DMS 273 (cell line): Measurements from ENCODE around the gene TTC34.
A peak's percentile ranks its signal among the peaks of the same experiment; 100 is the strongest.

ENCODE experiments used
- DNase-seq: peaks from one replicate; lab custom pipeline; 2025; ENCODE audit not compliant: unreplicated experiment; lab: John Stamatoyannopoulos, UW

Gene TTC34

DNA sequence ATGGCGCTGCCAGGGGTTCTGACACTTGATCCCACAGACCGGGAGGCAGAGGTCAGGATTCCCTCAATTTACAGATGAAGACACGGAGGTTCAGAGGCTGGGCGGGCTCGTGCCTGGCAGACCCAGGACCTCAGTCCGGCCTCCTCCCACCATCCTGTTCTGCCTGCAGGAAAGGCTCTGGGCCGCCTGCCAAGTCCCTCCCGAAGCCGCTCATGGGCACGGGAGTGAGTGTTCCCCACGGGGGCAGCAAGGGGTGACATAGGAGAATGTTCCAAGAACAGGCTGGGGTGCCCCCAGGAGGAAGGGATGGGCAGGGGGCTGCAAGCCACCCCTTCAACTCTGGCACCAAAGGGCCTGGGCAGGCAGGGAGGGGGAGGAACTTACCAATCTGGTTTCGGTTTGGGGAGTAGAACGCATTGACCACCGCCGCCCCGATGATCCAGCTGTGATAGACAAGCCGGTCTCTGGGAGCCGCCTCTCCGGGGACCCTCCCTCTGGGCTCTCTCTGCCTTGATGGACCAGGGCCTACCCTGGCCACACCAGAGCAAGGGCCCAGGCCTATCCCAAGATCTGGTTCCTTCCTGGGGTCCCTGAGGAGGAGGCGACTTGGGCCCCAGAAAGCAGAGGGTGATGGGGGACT, 207.4 kb downstream of the TTC34 start:
- peak; percentile 61 for DNase-seq

DNA sequence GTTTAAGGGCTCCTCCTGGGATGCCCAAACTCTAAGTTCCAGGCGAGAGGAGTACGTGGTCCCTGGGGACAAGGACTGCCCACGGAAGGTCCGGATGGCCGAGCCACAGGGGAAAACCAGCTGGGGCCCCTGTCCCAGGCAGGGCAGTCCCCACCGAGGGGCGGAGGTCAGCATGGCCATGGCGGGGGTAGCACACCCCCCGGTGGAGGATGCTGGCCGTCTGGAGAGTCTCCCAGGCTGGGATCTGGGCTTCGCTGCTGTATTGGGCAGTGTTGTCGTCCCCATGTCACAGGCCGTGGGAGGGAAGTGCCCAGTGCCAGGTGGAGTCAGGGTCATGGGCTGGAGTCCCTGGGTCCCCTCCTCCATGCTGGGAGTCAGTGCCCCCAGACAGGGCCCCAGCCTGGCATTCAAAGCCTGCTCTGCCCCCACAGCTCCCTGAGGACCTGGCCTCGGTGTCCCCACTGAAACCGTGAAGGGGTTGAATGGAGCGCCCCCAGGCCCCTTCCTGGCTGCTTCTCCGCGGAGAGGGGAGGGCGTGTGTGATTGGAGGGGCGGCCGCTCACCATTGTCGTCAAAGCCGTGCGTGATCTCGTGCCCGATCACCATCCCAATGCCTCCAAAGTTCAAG, 208.1 kb downstream of the TTC34 start:
- no peak for DNase-seq

DNA sequence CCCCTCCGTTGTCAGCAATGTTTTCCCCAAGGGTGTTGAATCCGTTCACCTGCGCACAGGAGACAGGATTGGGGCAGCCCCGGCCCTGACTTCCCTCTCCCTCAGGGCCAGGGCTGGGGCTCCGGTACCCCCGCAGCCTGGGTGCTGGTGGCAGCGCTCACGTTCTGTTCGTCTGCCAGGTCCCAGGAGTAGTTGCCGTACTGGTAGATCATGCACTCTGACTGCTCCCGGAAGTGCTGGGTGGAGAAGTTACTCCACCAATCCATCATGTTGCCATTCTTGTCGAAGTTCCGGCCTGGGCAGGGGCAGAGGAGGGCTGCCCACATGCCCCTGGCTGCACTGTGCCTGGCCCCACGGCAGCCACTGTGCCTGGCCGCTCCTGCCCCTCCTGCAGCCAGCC, 208.8 kb downstream of the TTC34 start:
- no peak for DNase-seq

DNA sequence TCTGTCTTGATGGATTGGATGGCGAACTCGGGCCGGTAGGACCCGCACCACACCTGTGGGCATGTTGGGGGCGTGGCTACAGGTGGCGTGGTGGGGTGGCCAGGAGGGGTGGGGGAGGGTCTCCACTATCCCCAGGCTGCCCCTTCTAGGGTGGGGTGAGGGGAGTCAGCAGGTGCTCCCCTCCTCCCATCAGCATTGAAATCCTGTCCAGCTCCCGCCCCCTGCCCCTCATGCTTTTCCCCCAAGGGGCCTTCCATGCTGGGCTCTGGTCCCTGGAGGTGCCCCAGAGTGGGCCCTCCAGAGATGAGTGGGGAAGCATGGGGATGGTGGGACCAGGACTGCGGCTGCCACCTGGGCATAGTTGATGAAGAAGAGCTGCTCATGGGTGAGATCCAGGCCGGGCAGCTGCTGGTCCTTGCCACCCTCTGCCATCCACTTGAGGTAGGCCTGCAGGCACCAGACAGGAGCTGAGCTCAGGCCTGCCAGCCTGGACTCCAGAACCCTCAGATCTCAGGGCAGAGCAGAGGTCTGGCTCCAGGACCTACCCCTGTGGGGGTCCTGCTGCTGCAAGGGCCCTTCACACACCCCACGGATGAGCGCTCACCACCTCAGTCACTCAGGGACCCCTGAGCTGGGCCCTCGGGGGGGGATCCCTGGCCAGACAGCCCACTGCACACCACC, 209.8 kb downstream of the TTC34 start:
- DNase-seq: no peak

DNA sequence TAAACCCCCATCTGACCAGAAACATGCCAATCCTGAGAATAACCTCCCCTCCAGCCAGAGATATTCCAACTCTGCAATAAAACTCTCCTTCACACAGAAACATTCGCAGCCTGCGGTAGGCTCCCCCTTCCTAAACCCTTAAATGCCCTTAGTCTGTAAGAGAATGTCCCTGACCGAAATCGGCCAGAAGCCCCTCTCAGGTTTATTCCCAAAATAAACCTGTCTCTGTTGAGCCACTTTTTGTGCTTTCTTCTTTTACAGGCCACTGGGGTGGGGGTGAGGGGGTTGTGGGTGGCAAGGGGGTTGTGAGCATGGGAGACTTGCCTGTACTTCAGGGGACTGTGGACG, 210.3 kb downstream of the TTC34 start:
- no peak for DNase-seq

DNA sequence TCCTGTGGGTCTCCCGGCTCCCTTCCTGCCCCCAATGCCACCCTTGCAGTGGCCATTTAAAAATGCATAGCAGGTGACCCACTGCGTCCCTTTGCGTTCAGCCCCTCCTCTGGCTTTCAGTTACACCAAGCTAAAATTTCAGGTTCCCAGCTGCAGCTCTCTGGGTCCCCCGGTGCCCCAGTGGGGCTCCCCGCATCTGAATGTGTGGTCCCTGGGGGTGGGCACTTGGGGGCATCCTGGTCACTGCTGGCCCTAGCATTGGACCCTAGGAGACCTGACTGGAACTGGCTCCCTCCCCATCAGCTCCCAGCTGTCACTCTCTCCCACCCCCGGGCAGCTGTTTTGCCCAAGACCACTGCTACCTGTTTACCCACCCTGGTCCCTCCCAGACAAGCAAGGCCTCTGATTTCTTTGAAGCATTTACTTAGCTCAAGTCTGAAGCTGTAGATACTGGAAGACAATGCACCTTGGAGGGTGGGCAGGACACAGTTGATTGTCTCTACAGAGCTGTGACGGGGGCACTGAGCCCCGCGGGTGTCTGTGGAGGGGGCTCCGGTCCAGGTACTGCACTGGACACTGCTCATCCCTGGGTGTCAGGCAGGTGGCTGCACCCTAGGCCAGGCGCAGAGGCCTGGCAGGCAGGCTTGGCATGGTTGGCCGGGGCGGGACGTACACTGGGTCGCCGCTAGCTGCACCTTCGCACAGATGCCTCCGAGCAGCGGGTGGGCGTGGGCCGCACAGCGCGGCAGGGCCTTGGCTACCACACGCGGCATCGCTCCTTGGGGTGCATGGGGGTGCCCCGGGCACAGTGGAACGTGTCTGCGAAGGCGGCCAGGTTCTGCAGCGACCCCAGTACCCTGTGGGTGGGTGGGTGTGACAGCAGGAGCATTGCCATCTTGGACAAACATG, 211.0 kb downstream of the TTC34 start:
- no peak for DNase-seq

DNA sequence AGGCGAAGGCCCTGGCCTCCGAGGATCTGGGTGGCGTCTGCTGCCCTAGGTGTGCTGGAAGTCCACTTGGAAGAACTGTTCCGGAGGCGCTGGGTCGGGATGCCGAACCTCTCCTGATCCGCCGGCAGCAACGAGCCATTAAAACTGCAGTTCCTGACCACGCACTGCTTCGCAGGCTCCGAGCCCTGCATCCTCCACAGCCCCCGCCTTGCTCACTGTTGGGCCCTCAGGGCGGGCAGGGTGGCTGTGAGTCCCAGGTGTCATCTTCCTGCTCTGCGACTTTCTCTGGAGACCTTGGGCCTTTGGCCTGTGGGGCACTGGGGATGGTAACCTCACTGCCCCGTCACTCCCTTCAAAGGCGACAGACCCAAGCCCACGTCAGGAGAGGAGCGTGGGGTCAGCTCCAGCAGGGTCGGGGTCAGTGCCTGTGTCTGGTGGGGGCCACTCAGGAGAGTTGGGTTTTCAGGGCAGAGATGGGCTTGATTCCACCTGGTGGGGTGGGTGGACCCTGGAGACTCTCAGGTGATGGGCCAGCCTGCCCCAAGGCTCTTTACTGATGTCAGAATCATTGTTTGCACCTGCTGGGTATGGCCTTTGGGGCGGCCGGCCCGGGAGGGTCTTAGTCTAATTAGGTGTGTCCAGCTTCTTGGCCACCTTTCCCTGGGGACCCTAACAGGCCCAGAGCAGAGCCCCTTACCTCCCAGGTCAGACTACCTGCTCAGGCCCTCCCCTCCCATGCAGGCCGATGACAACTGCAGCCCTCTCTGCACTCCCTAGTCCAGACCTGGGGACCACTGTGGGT, 211.9 kb downstream of the TTC34 start:
- DNase-seq: no peak

DNA sequence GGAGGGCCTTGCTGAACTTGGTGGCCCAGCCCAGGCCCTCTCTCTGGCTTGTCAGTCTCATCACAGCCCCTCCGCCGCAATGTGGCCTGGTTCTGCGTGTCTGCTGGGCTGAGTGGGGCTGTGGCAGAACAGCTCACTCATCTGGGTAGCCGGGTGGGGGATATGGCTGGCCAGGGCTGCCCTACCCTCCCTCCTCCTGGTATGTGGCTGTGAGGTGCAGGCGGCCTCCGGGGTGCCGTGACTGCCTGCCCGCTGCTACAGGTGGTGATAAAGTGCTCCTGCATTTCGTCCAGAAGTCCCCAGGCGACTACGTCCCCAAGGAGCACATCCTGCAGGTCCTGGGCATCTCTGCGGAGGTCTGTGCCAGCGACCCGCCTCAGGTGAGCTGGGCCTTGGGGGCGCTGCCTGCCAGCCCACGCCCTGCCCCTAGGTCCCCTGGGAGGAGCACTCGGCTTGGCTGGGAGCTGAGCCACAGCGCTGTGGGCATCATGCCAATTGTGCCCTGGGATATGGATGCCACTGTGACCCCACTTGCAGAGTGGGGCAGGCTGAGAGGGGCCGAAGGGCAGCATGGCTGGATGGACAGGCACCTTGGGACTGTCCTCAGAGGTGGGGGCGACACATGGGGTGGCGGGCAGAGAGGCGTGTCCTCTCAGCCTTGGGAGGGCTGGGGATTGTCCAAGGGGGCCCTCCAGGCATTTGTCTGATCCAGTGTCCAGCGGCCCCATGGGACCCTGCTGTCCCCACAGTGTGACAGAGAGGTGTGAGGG, 212.6 kb downstream of the TTC34 start:
- DNase-seq: no peak

DNA sequence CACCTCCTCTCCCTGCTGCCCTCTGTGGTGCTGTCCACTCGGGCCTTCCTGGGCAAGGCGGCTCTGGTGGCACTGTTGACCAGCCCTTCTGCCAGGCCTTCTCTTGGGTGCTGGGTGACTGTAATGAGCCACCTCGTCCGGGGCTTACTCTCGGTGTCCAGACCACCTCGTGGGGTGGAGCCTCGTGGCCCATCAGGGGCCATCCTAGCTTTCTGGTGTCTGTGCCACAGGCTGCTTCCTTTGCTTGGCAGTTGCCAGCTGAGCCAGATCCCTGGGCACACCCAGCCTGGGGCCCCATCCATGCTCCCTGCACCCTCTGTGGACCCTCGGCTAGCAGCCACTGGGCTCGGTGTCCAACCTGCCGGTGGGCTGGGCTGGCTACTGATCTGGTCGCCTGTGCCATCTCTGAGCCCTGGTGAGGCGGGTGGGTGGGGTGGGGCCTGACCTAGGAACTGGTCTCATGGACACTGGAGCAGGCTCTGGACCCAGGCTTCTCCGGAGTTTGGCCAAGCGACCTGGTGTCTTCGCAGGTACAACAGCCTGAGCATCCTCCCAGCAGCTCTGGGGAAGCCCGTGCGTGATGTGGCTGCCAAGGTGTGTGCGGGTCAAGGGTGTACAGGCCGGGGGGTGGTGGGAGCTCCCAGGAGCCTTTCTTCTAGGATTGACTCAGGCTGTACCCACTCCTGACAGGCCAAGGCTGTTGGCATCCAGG, 213.5 kb downstream of the TTC34 start:
- no peak for DNase-seq

DNA sequence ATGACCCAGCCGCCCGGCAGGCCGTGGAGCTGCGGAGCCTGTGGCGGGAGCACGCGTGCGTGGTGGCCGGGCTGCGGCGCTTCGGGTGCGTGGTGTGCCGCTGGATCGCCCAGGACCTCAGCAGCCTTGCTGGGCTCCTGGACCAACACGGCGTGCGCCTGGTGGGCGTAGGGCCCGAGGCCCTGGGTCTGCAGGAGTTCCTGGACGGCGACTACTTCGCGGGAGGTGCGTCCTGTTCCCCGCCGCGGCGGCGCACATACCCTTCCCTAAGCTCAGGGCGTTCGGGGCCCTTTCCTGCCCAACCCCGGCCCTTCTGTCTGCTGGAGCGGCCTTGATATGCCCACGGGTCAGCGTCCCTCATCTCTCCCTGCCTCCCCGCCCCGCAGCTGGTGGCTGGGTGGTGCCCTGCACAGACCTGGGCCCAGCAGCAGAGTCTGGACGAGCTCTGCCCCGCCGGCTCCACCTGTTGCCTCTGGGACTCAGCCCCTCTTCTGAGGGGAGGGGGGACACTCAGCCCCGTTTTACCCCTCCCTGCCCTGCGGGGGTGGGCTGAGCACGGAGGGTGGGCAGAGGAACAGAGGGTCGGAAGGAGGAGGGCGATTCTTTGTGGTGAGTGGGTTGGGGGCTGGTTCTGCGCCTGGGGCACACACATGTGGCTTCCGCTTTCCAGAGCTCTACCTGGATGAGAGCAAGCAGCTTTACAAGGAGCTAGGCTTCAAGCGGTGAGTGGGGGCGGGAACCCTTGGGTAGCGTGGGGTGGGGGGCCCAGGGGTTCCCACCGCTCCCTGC, 214.2 kb downstream of the TTC34 start:
- peak; percentile 64 for DNase-seq

DNA sequence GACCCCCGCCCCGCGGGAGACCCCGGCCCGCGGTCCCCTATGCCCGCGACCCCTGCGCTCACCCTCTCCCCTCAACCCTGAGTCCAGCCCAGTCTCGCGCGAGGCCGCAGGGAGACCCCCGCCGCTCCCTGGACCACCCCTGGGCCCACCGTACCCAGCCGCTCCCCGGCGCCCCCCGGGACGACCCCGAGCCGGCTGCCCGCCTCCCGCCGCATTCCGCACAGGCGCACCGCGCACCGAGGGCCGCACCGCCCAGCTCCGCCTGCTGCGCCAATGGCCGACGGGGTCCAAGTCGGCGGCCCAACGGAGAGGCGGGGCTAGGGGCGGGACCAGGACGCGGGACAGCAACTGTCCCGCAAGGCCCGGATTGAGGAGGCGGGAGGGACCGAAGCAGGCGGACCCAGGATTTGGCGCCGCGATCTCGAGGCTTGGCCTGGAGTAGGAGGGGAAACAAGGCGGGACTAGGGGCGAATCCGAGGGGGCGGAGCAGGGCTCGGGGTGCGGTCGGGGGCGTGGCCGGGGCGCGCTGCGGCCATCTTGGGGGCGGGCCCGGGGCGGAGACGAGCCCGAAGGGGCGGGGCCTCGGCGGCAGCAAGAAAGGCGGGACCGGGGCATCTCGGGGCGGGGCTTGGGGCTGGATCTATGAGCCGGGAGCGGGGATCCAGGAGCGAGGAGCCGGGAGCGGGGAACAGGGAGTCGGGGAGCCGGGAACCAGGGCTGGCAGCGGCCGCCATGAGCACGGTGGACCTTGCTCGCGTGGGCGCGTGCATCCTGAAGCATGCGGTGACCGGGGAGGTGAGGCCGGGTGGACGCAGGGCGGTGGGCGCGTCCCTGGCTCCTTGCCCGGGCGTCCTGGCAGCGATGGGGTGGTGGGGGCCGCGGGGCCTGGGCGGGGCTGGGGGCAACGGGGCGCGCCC, 215.1 kb downstream of the TTC34 start, which contains the start of gene PRXL2B:
TSS of gene PRXL2B (plus strand) at position 624 of the 917 bp plus-strand sequence. CDS start at position 733, 109 bp downstream.
- DNase-seq: peak; percentile 99
